ENCODE measurements around the gene FAT2.

Gene FAT2

GRCh38 chr5:151608522-151608921 lies 17.4 kb upstream of the FAT2 start:
- DNase-seq (ENCODE audit: low read depth) = no peak
- TF ChIP-seq, protein P1, sequence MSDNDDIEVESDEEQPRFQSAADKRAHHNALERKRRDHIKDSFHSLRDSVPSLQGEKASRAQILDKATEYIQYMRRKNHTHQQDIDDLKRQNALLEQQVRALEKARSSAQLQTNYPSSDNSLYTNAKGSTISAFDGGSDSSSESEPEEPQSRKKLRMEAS (IDR thresholded peaks at IDR 0.05; ENCODE audit: low read depth, low read length) = no peak
- TF ChIP-seq, protein P2, sequence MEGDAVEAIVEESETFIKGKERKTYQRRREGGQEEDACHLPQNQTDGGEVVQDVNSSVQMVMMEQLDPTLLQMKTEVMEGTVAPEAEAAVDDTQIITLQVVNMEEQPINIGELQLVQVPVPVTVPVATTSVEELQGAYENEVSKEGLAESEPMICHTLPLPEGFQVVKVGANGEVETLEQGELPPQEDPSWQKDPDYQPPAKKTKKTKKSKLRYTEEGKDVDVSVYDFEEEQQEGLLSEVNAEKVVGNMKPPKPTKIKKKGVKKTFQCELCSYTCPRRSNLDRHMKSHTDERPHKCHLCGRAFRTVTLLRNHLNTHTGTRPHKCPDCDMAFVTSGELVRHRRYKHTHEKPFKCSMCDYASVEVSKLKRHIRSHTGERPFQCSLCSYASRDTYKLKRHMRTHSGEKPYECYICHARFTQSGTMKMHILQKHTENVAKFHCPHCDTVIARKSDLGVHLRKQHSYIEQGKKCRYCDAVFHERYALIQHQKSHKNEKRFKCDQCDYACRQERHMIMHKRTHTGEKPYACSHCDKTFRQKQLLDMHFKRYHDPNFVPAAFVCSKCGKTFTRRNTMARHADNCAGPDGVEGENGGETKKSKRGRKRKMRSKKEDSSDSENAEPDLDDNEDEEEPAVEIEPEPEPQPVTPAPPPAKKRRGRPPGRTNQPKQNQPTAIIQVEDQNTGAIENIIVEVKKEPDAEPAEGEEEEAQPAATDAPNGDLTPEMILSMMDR (IDR thresholded peaks at IDR 0.05; ENCODE audit: low read depth, low read length) = no peak
- TF ChIP-seq POLR2A (IDR thresholded peaks at IDR 0.05; ENCODE audit: extremely low read depth, insufficient read length) (no peak), MYC (IDR thresholded peaks at IDR 0.05; ENCODE audit: low read depth, low read length) (no peak)
- no peak overlapping the region for H3K4me3 ChIP-seq (ENCODE audit: low read depth, low read length)

DNA sequence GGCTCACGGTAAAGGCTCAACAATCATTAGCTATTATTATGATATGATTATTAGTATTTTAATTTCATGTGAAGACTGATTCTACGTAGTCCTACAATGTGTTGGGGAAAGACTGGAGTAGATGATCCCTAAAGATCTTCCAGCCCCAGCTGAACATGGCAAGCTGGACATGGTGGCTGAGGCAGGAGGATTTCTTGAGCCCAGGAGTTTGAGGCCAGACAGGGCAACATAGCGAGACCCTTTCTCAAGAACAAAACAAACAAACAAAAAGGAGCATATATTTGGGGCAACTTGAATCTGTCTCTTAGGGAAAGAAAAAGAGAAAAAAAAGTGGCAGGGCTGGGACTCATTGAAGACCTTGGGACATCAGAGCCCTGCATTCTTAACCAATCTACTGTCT lies 16.2 kb upstream of the FAT2 start:
- TF ChIP-seq, protein P2 (IDR thresholded peaks at IDR 0.05; ENCODE audit: low read depth, low read length) = no peak
- TF ChIP-seq, protein P1 (IDR thresholded peaks at IDR 0.05; ENCODE audit: low read depth, low read length) = no peak
- no peak for TF ChIP-seq MYC (IDR thresholded peaks at IDR 0.05; ENCODE audit: low read depth, low read length)

DNA sequence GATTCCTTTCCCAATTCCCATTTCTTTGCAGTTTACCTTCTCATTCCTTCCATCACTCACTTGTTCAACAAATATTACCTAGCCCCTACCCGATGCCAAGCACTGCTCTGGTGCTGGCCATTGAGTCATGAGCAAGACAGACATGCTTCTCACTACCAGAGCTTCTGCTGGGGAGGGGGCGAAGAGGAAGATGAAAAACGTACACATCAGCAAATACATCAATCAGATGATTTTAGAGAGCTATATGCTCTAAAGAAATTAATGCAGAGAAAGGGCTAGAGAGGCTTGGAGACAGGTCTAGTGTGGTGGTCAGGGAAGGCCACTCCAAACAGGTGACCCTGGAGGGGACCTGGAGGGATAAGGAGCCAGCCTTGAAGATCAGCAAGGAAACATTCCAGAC lies 14.4 kb upstream of the FAT2 start:
- no peak for DNase-seq (ENCODE audit: low read depth)
- H3K4me3 ChIP-seq (ENCODE audit: low read depth, low read length) = no peak overlapping the region
- no peak for TF ChIP-seq MYC (IDR thresholded peaks at IDR 0.05; ENCODE audit: low read depth, low read length)
- TF ChIP-seq, protein P2 (IDR thresholded peaks at IDR 0.05; ENCODE audit: low read depth, low read length) = no peak
- TF ChIP-seq, protein P1 (IDR thresholded peaks at IDR 0.05; ENCODE audit: low read depth, low read length) = no peak
- no peak for TF ChIP-seq POLR2A (IDR thresholded peaks at IDR 0.05; ENCODE audit: extremely low read depth, insufficient read length)

More for the DNA sequence above, 16.2 kb upstream of the FAT2 start:
- no peak overlapping the region for H3K4me3 ChIP-seq (ENCODE audit: low read depth, low read length)
- DNase-seq (ENCODE audit: low read depth) = no peak

- DNase-seq (ENCODE audit: low read depth) = no peak
- no peak overlapping the region for H3K4me3 ChIP-seq (ENCODE audit: low read depth, low read length)
- TF ChIP-seq MYC (IDR thresholded peaks at IDR 0.05; ENCODE audit: low read depth, low read length) = no peak
- no peak for TF ChIP-seq POLR2A (IDR thresholded peaks at IDR 0.05; ENCODE audit: extremely low read depth, insufficient read length)
- TF ChIP-seq, protein P1 (IDR thresholded peaks at IDR 0.05; ENCODE audit: low read depth, low read length) = no peak
- TF ChIP-seq, protein P2 (IDR thresholded peaks at IDR 0.05; ENCODE audit: low read depth, low read length) = no peak
Observed at GRCh38 chr5:151602806-151603205, 11.7 kb upstream of the FAT2 start.

GRCh38 chr5:151601391-151601790 lies 10.3 kb upstream of the FAT2 start:
- H3K4me3 ChIP-seq (ENCODE audit: low read depth, low read length) = no peak overlapping the region
- no peak for DNase-seq (ENCODE audit: low read depth)
- no peak for TF ChIP-seq POLR2A (IDR thresholded peaks at IDR 0.05; ENCODE audit: extremely low read depth, insufficient read length)

DNA sequence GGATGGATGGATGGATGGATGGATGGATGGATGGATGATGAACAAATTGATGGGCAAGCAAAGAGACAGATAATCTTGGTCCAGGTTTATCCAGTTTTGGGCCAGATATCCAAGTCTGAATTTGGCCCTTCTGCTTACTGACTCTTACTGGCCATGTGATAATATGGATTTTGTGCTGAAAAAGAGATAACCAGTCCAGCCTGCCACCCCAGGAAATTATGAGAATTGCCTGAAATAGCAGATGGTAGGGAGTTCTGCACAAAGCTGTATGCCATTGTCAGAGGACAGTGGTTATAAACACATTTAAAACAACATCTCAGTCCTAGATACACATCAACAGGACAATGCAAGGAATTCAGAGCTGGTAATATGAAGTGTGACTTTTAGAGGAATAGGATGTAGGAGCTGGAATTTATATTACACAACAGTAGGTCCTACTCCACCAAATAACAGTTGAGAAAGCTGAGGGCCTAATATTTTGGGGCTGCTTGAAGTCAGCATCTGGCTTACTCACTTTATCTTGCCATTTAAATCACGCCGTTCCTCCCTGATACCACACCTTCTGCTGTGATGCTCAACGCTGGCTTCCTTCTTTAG lies 9.0 kb upstream of the FAT2 start:
- no peak overlapping the region for H3K4me3 ChIP-seq (ENCODE audit: low read depth, low read length)
- no peak for DNase-seq (ENCODE audit: low read depth)
- TF ChIP-seq, protein P1 (IDR thresholded peaks at IDR 0.05; ENCODE audit: low read depth, low read length) = no peak
- TF ChIP-seq POLR2A (IDR thresholded peaks at IDR 0.05; ENCODE audit: extremely low read depth, insufficient read length) = no peak
- TF ChIP-seq, protein P2 (IDR thresholded peaks at IDR 0.05; ENCODE audit: low read depth, low read length) = no peak
- no peak for TF ChIP-seq MYC (IDR thresholded peaks at IDR 0.05; ENCODE audit: low read depth, low read length)
